DND-41 (cell line): Measurements from ENCODE around the gene RGS17.

Source experiments
- ATAC-seq: fragments of 200-7000 bp; cut with Tn5 transposase; 3 replicates; pipeline ENCODE4 v1.9.1; 2021; ENCODE audit warnings: low read depth; ENCODE audit not compliant: insufficient read depth
- DNase-seq: peaks from one replicate; pipeline ENCODE4 v3.0.0-alpha.2; 2020
- H2AFZ ChIP-seq: 2 replicates; pipeline ENCODE4 v1.6.0; 2012; ENCODE audit warnings: low read depth, low read length
- H3K27ac ChIP-seq: 2 replicates; pipeline ENCODE4 v1.5.1; 2012; ENCODE audit warnings: low read length, inconsistent platforms
- H3K27me3 ChIP-seq: fragments of 200-600 bp; sonication (generic); 2 replicates; pipeline ENCODE4 v1.6.0; 2012; ENCODE audit warnings: low read length, mild to moderate bottlenecking, inconsistent platforms; ENCODE audit not compliant: insufficient read depth, poor library complexity
- H3K36me3 ChIP-seq: 2 replicates; pipeline ENCODE4 v1.5.1; 2012; ENCODE audit warnings: low read length, inconsistent platforms; ENCODE audit not compliant: insufficient read depth
- H3K4me1 ChIP-seq: 2 replicates; pipeline ENCODE4 v1.5.1; 2012; ENCODE audit warnings: mild to moderate bottlenecking, low read length; ENCODE audit not compliant: insufficient read depth
- H3K4me2 ChIP-seq: 2 replicates; pipeline ENCODE4 v1.6.0; 2012; ENCODE audit warnings: mild to moderate bottlenecking, moderate library complexity, low read length, inconsistent platforms; ENCODE audit not compliant: insufficient read depth
- H3K4me3 ChIP-seq, 2 experiments: fragments of 200-600 bp in 1 of 2; shearing (Covaris generic) in 1 of 2; 2 replicates each; pipeline ENCODE4 v1.5.1; 2012 to 2016; ENCODE audit warnings: inconsistent platforms in 2 of 2, low read length in 2 of 2, mild to moderate bottlenecking in 2 of 2, low read depth in 1 of 2, moderate library complexity in 1 of 2
- H3K79me2 ChIP-seq: 2 replicates; pipeline ENCODE4 v1.6.0; 2012; ENCODE audit warnings: low read length, inconsistent platforms; ENCODE audit not compliant: insufficient read depth
- H3K9ac ChIP-seq: 2 replicates; pipeline ENCODE4 v1.6.0; 2012; ENCODE audit warnings: low read depth, mild to moderate bottlenecking, inconsistent platforms, low read length, moderate library complexity
- H3K9me3 ChIP-seq: 2 replicates; pipeline ENCODE4 v1.5.1; 2012; ENCODE audit warnings: low read length, moderate library complexity, mild to moderate bottlenecking, inconsistent platforms; ENCODE audit not compliant: insufficient read depth, severe bottlenecking
- H4K20me1 ChIP-seq: 2 replicates; pipeline ENCODE4 v1.6.0; 2012; ENCODE audit warnings: low read length; ENCODE audit not compliant: insufficient read depth
- CTCF ChIP-seq: IDR thresholded peaks from 2 replicates; pipeline ENCODE4 v1.5.1; 2012; ENCODE audit warnings: borderline replicate concordance, low read length, moderate library complexity, mild to moderate bottlenecking; ENCODE audit not compliant: poor library complexity, severe bottlenecking; ENCODE audit errors: extremely low read depth
- EZH2 ChIP-seq: IDR thresholded peaks from 3 replicates; pipeline ENCODE4 v1.6.1; 2012; ENCODE audit warnings: borderline replicate concordance, low read depth, mild to moderate bottlenecking, moderate library complexity, low read length, inconsistent platforms; ENCODE audit not compliant: severe bottlenecking

RGS17 gene

GRCh38 chr6:153059757-153060156 lies 71.3 kb downstream of the RGS17 start:
- no peak overlapping the region for H3K4me3 ChIP-seq
- H3K79me2 ChIP-seq = no peaks in the 10 kb centered on the region
- no peaks in the 10 kb centered on the region for H4K20me1 ChIP-seq
- no peaks in the 10 kb centered on the region for H3K9me3 ChIP-seq
- TF ChIP-seq EZH2 (no peak), CTCF (peak; percentile 32)
- H3K9ac ChIP-seq = no peak overlapping the region
- H2AFZ ChIP-seq = no peak overlapping the region
- ATAC-seq (no peak), DNase-seq (no peak)
- no peak overlapping the region for H3K27ac ChIP-seq
- no peaks in the 10 kb centered on the region for H3K36me3 ChIP-seq
- no peaks in the 10 kb centered on the region for H3K27me3 ChIP-seq
- no peaks in the 10 kb centered on the region for H3K4me1 ChIP-seq
- no peak overlapping the region for H3K4me2 ChIP-seq

GRCh38 chr6:153059311-153059710 lies 71.8 kb downstream of the RGS17 start:
- ATAC-seq = no peak
- no peak overlapping the region for H3K27ac ChIP-seq
- H3K79me2 ChIP-seq = no peaks in the 10 kb centered on the region
- H3K36me3 ChIP-seq = no peaks in the 10 kb centered on the region
- H3K9me3 ChIP-seq = no peaks in the 10 kb centered on the region
- no peak overlapping the region for H3K4me2 ChIP-seq
- no peak overlapping the region for H2AFZ ChIP-seq
- H3K4me1 ChIP-seq = no peaks in the 10 kb centered on the region
- H4K20me1 ChIP-seq = no peaks in the 10 kb centered on the region
- H3K4me3 ChIP-seq = no peak overlapping the region
- DNase-seq = no peak
- TF ChIP-seq EZH2 (no peak), CTCF (no peak)
- H3K9ac ChIP-seq = no peak overlapping the region
- no peaks in the 10 kb centered on the region for H3K27me3 ChIP-seq

GRCh38 chr6:153058909-153059308 lies 72.2 kb downstream of the RGS17 start:
- H4K20me1 ChIP-seq = no peaks in the 10 kb centered on the region
- H3K4me3 ChIP-seq = no peak overlapping the region
- ATAC-seq (no peak), DNase-seq (no peak)
- no peak overlapping the region for H3K4me2 ChIP-seq
- H3K27ac ChIP-seq = no peak overlapping the region
- H3K36me3 ChIP-seq = no peaks in the 10 kb centered on the region
- H3K79me2 ChIP-seq = no peaks in the 10 kb centered on the region
- H3K27me3 ChIP-seq = no peaks in the 10 kb centered on the region
- no peaks in the 10 kb centered on the region for H3K4me1 ChIP-seq
- H3K9ac ChIP-seq = no peak overlapping the region
- H2AFZ ChIP-seq = no peak overlapping the region
- TF ChIP-seq EZH2 (no peak), CTCF (no peak)
- H3K9me3 ChIP-seq = no peaks in the 10 kb centered on the region

DNA sequence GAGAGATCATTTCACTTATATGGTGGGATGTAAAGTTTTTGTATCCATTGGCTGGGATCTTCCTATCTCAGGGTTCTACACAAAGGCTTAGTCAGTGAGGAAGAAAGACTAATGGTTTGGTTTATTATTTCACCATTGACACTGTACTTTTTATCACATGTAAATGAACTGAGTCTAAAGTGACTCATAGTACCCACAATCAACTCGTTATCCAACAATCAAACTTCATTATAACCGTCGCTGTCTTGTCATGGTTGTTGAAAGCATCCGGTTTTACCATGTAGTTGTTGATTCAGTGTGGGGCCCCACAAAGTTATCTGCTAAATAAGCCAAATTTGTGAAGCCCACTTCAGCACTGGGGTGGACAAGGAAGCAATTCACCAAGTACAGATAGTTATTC lies 72.8 kb downstream of the RGS17 start:
- H3K4me3 ChIP-seq = no peak overlapping the region
- no peak for ATAC-seq
- DNase-seq = no peak
- H2AFZ ChIP-seq = no peak overlapping the region
- no peak overlapping the region for H3K9ac ChIP-seq
- H3K9me3 ChIP-seq = no peaks in the 10 kb centered on the region
- H3K4me2 ChIP-seq = no peak overlapping the region
- no peak for TF ChIP-seq EZH2
- no peak for TF ChIP-seq CTCF
- no peaks in the 10 kb centered on the region for H3K79me2 ChIP-seq
- H3K27ac ChIP-seq = no peak overlapping the region
- no peaks in the 10 kb centered on the region for H3K27me3 ChIP-seq
- H4K20me1 ChIP-seq = no peaks in the 10 kb centered on the region
- H3K4me1 ChIP-seq = no peaks in the 10 kb centered on the region
- H3K36me3 ChIP-seq = no peaks in the 10 kb centered on the region
